Peyer's patch (tissue), 4 donors: ENCODE measurements around the gene EDC4.

Experiments
- CTCF ChIP-seq, 6 experiments: fragments of 450-650 bp in 4 of 6; fragments of 200-600 bp in 2 of 6; sonication (generic) in 1 of 6; IDR thresholded peaks; one replicate each; pipeline ENCODE4 v1.5.1; 2017 to 2019; ENCODE audit warnings: antibody characterized with exemption in 6 of 6, mild to moderate bottlenecking in 3 of 6, moderate library complexity in 1 of 6
- POLR2A ChIP-seq, 2 donors: fragments of 450-650 bp; IDR thresholded peaks; one replicate each; pipeline ENCODE4 v1.5.1; 2017; ENCODE audit warnings: antibody characterized with exemption in 2 of 2, mild to moderate bottlenecking in 2 of 2, moderate library complexity in 2 of 2

GRCh38 chr16:67873435-67874370 lies 851 bp downstream of the EDC4 start:
- TF ChIP-seq CTCF (IDR thresholded peaks at IDR 0.05) (no peak), POLR2A (IDR thresholded peaks at IDR 0.05) (no peak)
